ENCODE results near the gene SRD5A1. TPM values are rescaled to one million over a fixed set of nuclear protein-coding genes. Genes with fewer than 3 reads are reported as not detected.

The SRD5A1 gene
- total RNA-seq, 4 donors from 2014 or later: 34.1 to 126 (median 80.1) TPM

- Histone ChIP-seq H3K4me3 (peak overlapping the region; percentile 82 to 94 (median 86)), H3K36me3 (peaks cover 0 to 23% (median 11%) of the 10 kb centered on the region in 3 donors), H3K27me3 (no peaks in the 10 kb centered on the region), H3K4me1 (peaks cover 18 to 81% (median 28%) of the 10 kb centered on the region in 3 donors), H3K9me3 (no peaks in the 10 kb centered on the region), H3K27ac (peak overlapping the region; percentile 74 to 96 (median 90))
- intact Hi-C loops (cut with DNase I): no loop called here
- no peak for TF ChIP-seq CTCF (IDR thresholded peaks at IDR 0.05)
- no peak for TF ChIP-seq POLR2A (IDR thresholded peaks at IDR 0.05)
- WGBS, 2 donors: 5 to 14% methylated on average over 6 of the region's 6 CpGs
- no peak for DNase-seq
Observed at GRCh38 chr5:6634306-6634705, 1.1 kb downstream of the SRD5A1 start.

- DNase-seq: no peak
- H3K27me3 ChIP-seq: no peaks in the 10 kb centered on the region
- TF ChIP-seq CTCF (IDR thresholded peaks at IDR 0.05) (no peak), POLR2A (IDR thresholded peaks at IDR 0.05) (no peak)
- intact Hi-C loops (cut with DNase I): loop anchor here (5.0 kb wide), 1 partner anchor 77 kb away; the partner anchor contains the start of gene TENT4A
- H3K4me1 ChIP-seq: peaks cover 18 to 83% (median 28%) of the 10 kb centered on the region in 3 donors
- no peaks in the 10 kb centered on the region for H3K9me3 ChIP-seq
- peak overlapping the region; percentile 82 to 94 (median 86) for H3K4me3 ChIP-seq
- WGBS, 2 donors: 31 to 51% methylated on average over 5 of the region's 5 CpGs
- H3K27ac ChIP-seq: peak overlapping the region; percentile 74 to 96 (median 90)
- H3K36me3 ChIP-seq: peaks cover 0 to 17% (median 5%) of the 10 kb centered on the region in 3 donors
Observed at GRCh38 chr5:6634788-6635430, 1.7 kb downstream of the SRD5A1 start.

DNA sequence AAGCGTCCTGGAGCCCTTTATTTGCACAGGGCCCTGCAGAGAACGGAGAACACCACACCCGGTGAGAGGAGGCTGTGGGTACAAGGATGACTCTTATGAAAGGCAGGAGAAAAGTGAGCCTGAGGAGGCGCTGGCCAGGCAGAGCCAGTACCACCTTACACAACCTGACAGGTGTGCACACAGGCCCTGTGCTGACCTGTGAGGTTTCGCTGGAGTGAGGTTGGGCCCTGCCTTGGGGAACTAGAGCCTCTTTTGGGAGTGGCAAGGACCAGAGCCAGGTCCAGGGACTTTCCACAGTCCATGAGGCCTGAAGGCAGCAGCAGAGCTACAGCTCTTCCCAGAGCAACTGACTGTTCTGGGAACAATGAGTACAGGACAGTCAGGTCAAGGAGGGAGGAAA, 3.1 kb downstream of the SRD5A1 start:
- peak overlapping the region; percentile 88 to 96 (median 91) for H3K27ac ChIP-seq
- H3K27me3 ChIP-seq: no peaks in the 10 kb centered on the region
- H3K9me3 ChIP-seq: no peaks in the 10 kb centered on the region
- DNase-seq: no peak
- TF ChIP-seq CTCF (IDR thresholded peaks at IDR 0.05) (peak in 1 of 6 experiments; percentile 9), POLR2A (IDR thresholded peaks at IDR 0.05) (peak in 2 of 4 donors; percentile 11 to 42)
- H3K4me1 ChIP-seq: peaks cover 18 to 75% (median 25%) of the 10 kb centered on the region in 3 donors
- peak overlapping the region in 2 of 4 donors; percentile 2 to 14 for H3K4me3 ChIP-seq
- 27 to 44% methylated on average over 4 of the region's 5 CpGs for WGBS, 2 donors
- intact Hi-C loops (cut with DNase I): loop anchor here (5.0 kb wide), 1 partner anchor 76 kb away; the partner anchor contains the start of gene TENT4A
- H3K36me3 ChIP-seq: peaks cover 0 to 8% (median 0%) of the 10 kb centered on the region in 3 donors

DNA sequence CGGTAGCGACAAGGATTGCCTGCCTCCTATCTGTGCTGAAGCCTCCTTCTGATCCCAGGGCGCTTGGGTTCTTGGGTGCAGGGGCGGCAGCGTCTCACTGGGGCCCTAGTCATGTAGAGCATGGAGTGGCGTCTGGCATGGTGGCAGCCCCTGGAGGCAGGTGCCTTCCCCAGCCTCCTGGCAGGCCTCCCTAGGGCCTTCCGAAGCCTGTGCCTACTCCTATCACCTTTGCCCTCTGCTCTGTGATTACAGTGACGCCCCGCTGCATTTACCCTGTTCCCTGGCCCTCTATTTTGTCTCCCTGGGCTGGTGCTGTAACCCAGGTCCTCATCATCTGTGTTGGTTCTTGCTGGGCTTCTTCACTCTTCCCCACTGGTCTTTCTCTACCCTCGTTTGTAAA, 3.8 kb downstream of the SRD5A1 start:
- WGBS, 2 donors: 45 to 70% methylated on average over 6 to 10 of the region's 10 CpGs
- peaks cover 11 to 67% (median 19%) of the 10 kb centered on the region in 3 donors for H3K4me1 ChIP-seq
- H3K36me3 ChIP-seq: peaks cover 0 to 7% (median 0%) of the 10 kb centered on the region in 3 donors
- H3K27ac ChIP-seq: peak overlapping the region; percentile 88 to 96 (median 91)
- H3K27me3 ChIP-seq: no peaks in the 10 kb centered on the region
- H3K9me3 ChIP-seq: no peaks in the 10 kb centered on the region
- peak overlapping the region in 2 of 4 donors; percentile 2 to 14 for H3K4me3 ChIP-seq
- DNase-seq: no peak
- intact Hi-C loops (cut with DNase I): loop anchor here (5.0 kb wide), 1 partner anchor 75 kb away; the partner anchor contains the start of gene TENT4A
- TF ChIP-seq POLR2A (IDR thresholded peaks at IDR 0.05): no peak

DNA sequence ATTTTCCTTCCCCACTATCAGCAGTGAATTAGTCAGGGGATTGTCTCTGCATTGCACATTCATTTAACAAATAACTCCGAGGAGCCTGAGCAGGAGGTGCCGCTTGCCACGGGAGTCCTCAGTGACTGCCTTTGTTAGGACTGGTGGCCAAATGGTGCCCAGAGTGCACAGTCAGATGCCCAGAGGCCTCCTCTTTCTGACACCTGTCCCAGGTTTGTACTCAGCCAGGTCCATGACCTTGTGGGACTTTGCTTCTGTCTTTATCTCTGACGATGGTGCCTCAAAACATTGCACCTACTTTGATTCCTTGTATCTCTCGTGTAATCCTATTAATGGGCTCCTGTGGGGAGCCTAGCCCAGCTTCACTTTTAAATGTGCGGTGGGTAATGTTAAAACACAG, 4.3 kb downstream of the SRD5A1 start:
- peaks cover 8 to 63% (median 17%) of the 10 kb centered on the region in 3 donors for H3K4me1 ChIP-seq
- no peaks in the 10 kb centered on the region for H3K9me3 ChIP-seq
- intact Hi-C loops (cut with DNase I): loop anchor here (5.0 kb wide), 1 partner anchor 75 kb away; the partner anchor contains the start of gene TENT4A
- no peak for TF ChIP-seq CTCF (IDR thresholded peaks at IDR 0.05)
- no peak for TF ChIP-seq POLR2A (IDR thresholded peaks at IDR 0.05)
- no peak for DNase-seq
- WGBS, 2 donors: 56 to 67% methylated on average over 6 of the region's 6 CpGs
- H3K4me3 ChIP-seq: no peak overlapping the region
- H3K36me3 ChIP-seq: peaks cover 0 to 7% (median 0%) of the 10 kb centered on the region in 3 donors
- peak overlapping the region; percentile 88 to 96 (median 91) for H3K27ac ChIP-seq
- no peaks in the 10 kb centered on the region for H3K27me3 ChIP-seq
